ENCODE measurements around the gene NAA11. TPM values are rescaled to one million over a fixed set of nuclear protein-coding genes. Genes with fewer than 3 reads are reported as not detected.
"Not testable (repeated sequence)": the region's sequence is repeated elsewhere in the genome, so short reads cannot be mapped to it uniquely, and the experiment has no call there.

NAA11 gene
- total RNA-seq, 1 experiment from 2014 or later, result not detected

DNA sequence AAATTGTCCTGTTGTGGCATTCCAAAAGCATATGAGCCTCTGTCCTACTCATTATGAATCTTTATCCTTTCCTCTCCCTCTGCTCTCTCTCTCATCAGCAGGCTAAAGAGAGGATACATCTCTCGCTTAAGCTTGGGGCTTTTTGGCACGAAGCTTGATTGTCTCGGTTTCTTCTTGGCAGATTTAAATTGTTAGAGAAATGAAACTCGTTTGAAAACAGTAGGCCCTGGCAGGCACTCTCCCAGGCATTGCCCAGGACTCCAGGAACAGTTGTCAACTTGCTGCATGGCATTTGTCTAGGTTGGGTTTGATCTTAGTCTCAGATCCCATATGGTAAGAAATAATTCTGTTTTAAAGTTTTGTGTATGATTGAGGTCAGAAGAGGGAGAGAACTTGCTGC is 35.5 kb downstream of the NAA11 start:
- no peaks in the 10 kb centered on the region for H3K9me3 ChIP-seq (ENCODE audit: low read length)
- H3K4me3 ChIP-seq (ENCODE audit: low read length), result no peak overlapping the region
- H4K20me1 ChIP-seq (ENCODE audit: insufficient read depth, low read depth, low read length), result no peaks in the 10 kb centered on the region
- H2AFZ ChIP-seq (ENCODE audit: low read length), result no peak overlapping the region
- H3K27ac ChIP-seq (ENCODE audit: low read length), result no peak overlapping the region
- no peaks in the 10 kb centered on the region for H3K36me3 ChIP-seq (ENCODE audit: insufficient read depth, low read length)
- H3K79me2 ChIP-seq (ENCODE audit: low read length), result no peaks in the 10 kb centered on the region
- H3K4me2 ChIP-seq (ENCODE audit: low read depth, low read length, poor library complexity, severe bottlenecking), result no peak overlapping the region
- no peak for DNase-seq
- no peaks in the 10 kb centered on the region for H3K27me3 ChIP-seq (ENCODE audit: low read length)
- H3K9ac ChIP-seq (ENCODE audit: low read length), result no peak overlapping the region
- H3K4me1 ChIP-seq (ENCODE audit: low read length), result no peaks in the 10 kb centered on the region
- H3K9me2 ChIP-seq (replicated peaks; ENCODE audit: insufficient read depth, low read length), result no peaks in the 10 kb centered on the region

DNA sequence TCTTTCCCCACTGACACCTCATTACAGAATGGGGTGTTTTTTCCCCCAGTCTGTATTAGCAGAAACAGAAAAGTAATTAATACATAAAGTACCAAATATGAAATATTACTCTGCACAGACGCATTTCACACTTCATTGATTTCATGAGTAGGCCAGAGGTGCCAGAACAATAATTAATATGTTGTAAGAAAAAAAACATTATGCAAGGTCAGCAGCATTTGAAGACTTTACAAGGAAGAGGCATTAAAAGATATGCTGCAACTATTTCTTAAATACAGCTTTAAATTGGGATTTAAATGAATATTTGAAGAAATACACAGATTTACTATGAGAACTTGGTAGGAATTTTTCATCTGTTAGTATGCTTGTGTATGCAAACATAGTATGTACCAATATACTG is 37.7 kb downstream of the NAA11 start:
- H3K4me2 ChIP-seq (ENCODE audit: low read depth, low read length, poor library complexity, severe bottlenecking), result no peak overlapping the region
- no peaks in the 10 kb centered on the region for H3K36me3 ChIP-seq (ENCODE audit: insufficient read depth, low read length)
- H3K4me3 ChIP-seq (ENCODE audit: low read length), result no peak overlapping the region
- H3K4me1 ChIP-seq (ENCODE audit: low read length), result no peaks in the 10 kb centered on the region
- no peaks in the 10 kb centered on the region for H3K9me2 ChIP-seq (replicated peaks; ENCODE audit: insufficient read depth, low read length)
- H3K9ac ChIP-seq (ENCODE audit: low read length), result no peak overlapping the region
- H4K20me1 ChIP-seq (ENCODE audit: insufficient read depth, low read depth, low read length), result no peaks in the 10 kb centered on the region
- no peak for DNase-seq
- H3K79me2 ChIP-seq (ENCODE audit: low read length), result no peaks in the 10 kb centered on the region
- H3K9me3 ChIP-seq (ENCODE audit: low read length), result no peaks in the 10 kb centered on the region
- H3K27me3 ChIP-seq (ENCODE audit: low read length), result no peaks in the 10 kb centered on the region
- no peak overlapping the region for H3K27ac ChIP-seq (ENCODE audit: low read length)
- no peak overlapping the region for H2AFZ ChIP-seq (ENCODE audit: low read length)

DNA sequence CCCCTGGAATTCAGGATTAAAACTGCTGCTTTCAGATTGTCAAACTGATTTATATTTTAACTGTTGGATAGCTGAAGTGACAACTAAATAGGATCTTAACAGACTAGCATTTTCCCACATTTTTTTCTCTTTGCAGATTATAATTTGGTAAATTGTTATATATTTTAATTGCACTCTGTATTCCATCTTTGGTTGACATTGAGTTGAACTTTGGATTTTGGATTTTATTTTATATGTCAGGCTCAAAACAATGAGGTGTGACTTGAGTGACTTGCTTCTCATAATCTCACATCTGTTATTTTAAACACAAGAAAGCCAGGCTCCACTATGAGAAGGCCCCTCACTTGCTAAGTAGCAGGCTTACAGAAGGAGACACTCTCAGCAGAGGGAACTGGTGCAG is 38.1 kb downstream of the NAA11 start:
- Histone ChIP-seq H3K4me3 (ENCODE audit: low read length) (no peak overlapping the region), H4K20me1 (ENCODE audit: insufficient read depth, low read depth, low read length) (no peaks in the 10 kb centered on the region)
- DNase-seq, result no peak

DNA sequence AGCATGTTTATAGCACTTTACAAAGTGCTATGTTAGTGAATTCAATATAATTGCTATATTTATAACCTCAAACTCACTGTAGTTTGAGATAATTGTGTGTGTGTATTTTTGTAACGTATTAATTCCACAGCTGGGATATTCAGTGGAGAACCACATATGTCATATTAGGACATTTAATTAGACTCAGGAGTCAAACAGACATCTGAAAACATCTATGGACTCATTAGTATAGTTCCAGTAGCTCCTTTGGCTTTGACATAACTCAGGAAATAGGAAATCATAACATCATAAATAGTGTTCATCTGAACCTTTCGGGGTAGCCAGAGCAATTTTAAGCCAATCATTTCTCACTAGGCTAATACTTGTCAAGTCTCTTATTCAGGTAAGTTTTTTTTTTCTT is 38.8 kb downstream of the NAA11 start:
- Histone ChIP-seq H3K9ac (ENCODE audit: low read length) (no peak overlapping the region), H3K4me3 (ENCODE audit: low read length) (no peak overlapping the region), H3K27me3 (ENCODE audit: low read length) (no peaks in the 10 kb centered on the region), H3K79me2 (ENCODE audit: low read length) (no peaks in the 10 kb centered on the region), H4K20me1 (ENCODE audit: insufficient read depth, low read depth, low read length) (no peaks in the 10 kb centered on the region), H3K4me2 (ENCODE audit: low read depth, low read length, poor library complexity, severe bottlenecking) (no peak overlapping the region), H3K27ac (ENCODE audit: low read length) (no peak overlapping the region), H3K9me3 (ENCODE audit: low read length) (no peaks in the 10 kb centered on the region), H3K36me3 (ENCODE audit: insufficient read depth, low read length) (no peaks in the 10 kb centered on the region), H2AFZ (ENCODE audit: low read length) (no peak overlapping the region), H3K9me2 (replicated peaks; ENCODE audit: insufficient read depth, low read length) (no peaks in the 10 kb centered on the region), H3K4me1 (ENCODE audit: low read length) (no peaks in the 10 kb centered on the region)
- no peak for DNase-seq

More for the DNA sequence above, 38.1 kb downstream of the NAA11 start:
- Histone ChIP-seq H3K9me3 (ENCODE audit: low read length) (no peaks in the 10 kb centered on the region), H3K79me2 (ENCODE audit: low read length) (no peaks in the 10 kb centered on the region), H3K27ac (ENCODE audit: low read length) (no peak overlapping the region), H3K36me3 (ENCODE audit: insufficient read depth, low read length) (no peaks in the 10 kb centered on the region), H2AFZ (ENCODE audit: low read length) (no peak overlapping the region), H3K4me2 (ENCODE audit: low read depth, low read length, poor library complexity, severe bottlenecking) (no peak overlapping the region), H3K9me2 (replicated peaks; ENCODE audit: insufficient read depth, low read length) (no peaks in the 10 kb centered on the region), H3K4me1 (ENCODE audit: low read length) (no peaks in the 10 kb centered on the region), H3K9ac (ENCODE audit: low read length) (no peak overlapping the region), H3K27me3 (ENCODE audit: low read length) (no peaks in the 10 kb centered on the region)

DNA sequence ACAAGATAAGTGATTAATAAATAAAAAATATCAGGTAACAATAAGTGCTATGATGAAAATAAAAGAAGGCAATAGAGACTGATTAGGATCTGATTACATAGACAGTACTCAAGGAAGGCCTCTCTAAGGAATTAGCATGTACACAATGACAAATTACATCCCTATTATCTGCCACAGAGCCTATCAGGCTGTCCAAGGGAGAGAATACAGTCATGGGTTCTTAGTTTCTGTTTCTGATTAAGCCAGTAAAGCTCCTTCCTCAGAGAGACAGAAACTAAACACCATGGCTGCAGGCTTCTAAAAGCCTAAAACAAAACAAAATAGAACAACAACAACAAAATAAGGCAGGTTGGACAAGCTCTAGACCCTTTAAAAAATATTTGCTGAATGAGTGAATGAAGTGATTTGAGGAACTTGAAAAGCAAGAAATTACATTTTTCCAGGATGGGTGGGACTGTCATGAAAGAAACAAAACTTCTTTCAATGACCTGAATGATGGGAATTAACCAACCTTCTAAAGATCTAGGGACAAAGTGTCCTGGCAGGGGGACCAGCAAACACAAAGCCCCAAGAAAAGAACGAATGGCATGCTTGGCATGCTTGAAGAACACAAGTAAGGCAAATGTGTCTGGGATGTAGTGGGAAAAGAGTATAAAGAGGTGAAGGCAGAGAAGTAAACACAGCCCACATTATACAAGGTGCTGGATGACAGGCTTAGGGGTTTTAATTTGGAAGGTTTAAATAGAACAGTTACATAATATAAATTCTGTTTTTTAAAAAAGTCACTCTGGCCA is 44.1 kb downstream of the NAA11 start:
- H3K4me3 ChIP-seq (ENCODE audit: low read length), result no peak overlapping the region
- DNase-seq, result no peak
- no peaks in the 10 kb centered on the region for H3K4me1 ChIP-seq (ENCODE audit: low read length)
- H3K9me2 ChIP-seq (replicated peaks; ENCODE audit: insufficient read depth, low read length), result no peaks in the 10 kb centered on the region
- H3K36me3 ChIP-seq (ENCODE audit: insufficient read depth, low read length), result no peaks in the 10 kb centered on the region
- H3K79me2 ChIP-seq (ENCODE audit: low read length), result no peaks in the 10 kb centered on the region
- no peak overlapping the region for H3K4me2 ChIP-seq (ENCODE audit: low read depth, low read length, poor library complexity, severe bottlenecking)
- no peak overlapping the region for H3K9ac ChIP-seq (ENCODE audit: low read length)
- no peak overlapping the region for H2AFZ ChIP-seq (ENCODE audit: low read length)
- no peaks in the 10 kb centered on the region for H3K9me3 ChIP-seq (ENCODE audit: low read length)
- no peaks in the 10 kb centered on the region for H3K27me3 ChIP-seq (ENCODE audit: low read length)
- H3K27ac ChIP-seq (ENCODE audit: low read length), result no peak overlapping the region
- no peaks in the 10 kb centered on the region for H4K20me1 ChIP-seq (ENCODE audit: insufficient read depth, low read depth, low read length)

DNA sequence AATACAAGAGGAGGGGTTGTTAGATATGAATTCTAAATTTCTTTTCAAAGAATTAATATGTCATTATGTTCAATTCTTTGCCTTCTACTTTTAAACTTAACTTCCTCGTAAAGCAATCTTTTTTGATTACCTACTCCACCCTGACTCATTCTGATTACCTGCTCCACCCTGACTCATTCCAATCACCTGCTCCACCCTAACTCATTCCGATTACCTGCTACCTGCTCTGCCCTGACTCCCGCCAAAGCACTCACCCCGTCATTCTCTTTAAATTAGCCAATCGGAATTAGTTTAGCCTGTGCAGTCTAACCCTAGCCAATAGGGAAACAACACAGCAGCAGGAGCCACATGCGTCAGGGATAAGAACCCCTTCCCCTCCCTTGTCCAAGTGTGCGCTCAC is 48.4 kb downstream of the NAA11 start:
- H2AFZ ChIP-seq (ENCODE audit: low read length); H3K4me1 ChIP-seq (ENCODE audit: low read length); H3K27me3 ChIP-seq (ENCODE audit: low read length); H3K36me3 ChIP-seq (ENCODE audit: insufficient read depth, low read length); H3K79me2 ChIP-seq (ENCODE audit: low read length); H4K20me1 ChIP-seq (ENCODE audit: insufficient read depth, low read depth, low read length); H3K9me3 ChIP-seq (ENCODE audit: low read length); H3K4me2 ChIP-seq (ENCODE audit: low read depth, low read length, poor library complexity, severe bottlenecking); H3K9me2 ChIP-seq (replicated peaks; ENCODE audit: insufficient read depth, low read length); H3K4me3 ChIP-seq (ENCODE audit: low read length); H3K9ac ChIP-seq (ENCODE audit: low read length); DNase-seq; H3K27ac ChIP-seq (ENCODE audit: low read length): not testable (repeated sequence)

DNA sequence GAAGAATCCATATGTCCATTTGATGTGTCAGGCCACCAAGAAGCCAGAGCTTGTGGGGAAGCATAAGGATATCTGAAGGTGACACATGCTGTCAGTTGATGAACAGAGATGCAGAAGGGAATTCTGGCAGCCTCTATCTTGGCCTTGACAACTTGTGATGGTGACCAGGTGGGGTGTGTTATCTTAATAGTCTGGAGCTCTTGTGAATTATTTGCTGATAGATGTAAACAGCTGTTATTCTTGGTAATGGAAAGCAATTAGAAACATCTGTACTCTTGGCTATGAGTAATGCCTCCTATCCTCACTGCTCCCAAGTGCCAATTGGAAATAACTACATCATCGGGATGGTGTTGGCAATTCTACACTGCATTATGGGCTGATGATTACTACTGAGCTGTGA is 51.9 kb downstream of the NAA11 start:
- Histone ChIP-seq H3K79me2 (ENCODE audit: low read length) (no peaks in the 10 kb centered on the region), H3K36me3 (ENCODE audit: insufficient read depth, low read length) (no peaks in the 10 kb centered on the region), H3K4me2 (ENCODE audit: low read depth, low read length, poor library complexity, severe bottlenecking) (no peak overlapping the region), H2AFZ (ENCODE audit: low read length) (no peak overlapping the region), H3K4me3 (ENCODE audit: low read length) (no peak overlapping the region), H4K20me1 (ENCODE audit: insufficient read depth, low read depth, low read length) (no peaks in the 10 kb centered on the region), H3K27ac (ENCODE audit: low read length) (no peak overlapping the region), H3K9me2 (replicated peaks; ENCODE audit: insufficient read depth, low read length) (no peaks in the 10 kb centered on the region), H3K27me3 (ENCODE audit: low read length) (no peaks in the 10 kb centered on the region), H3K4me1 (ENCODE audit: low read length) (no peaks in the 10 kb centered on the region), H3K9ac (ENCODE audit: low read length) (no peak overlapping the region), H3K9me3 (ENCODE audit: low read length) (no peaks in the 10 kb centered on the region)
- DNase-seq, result no peak

DNA sequence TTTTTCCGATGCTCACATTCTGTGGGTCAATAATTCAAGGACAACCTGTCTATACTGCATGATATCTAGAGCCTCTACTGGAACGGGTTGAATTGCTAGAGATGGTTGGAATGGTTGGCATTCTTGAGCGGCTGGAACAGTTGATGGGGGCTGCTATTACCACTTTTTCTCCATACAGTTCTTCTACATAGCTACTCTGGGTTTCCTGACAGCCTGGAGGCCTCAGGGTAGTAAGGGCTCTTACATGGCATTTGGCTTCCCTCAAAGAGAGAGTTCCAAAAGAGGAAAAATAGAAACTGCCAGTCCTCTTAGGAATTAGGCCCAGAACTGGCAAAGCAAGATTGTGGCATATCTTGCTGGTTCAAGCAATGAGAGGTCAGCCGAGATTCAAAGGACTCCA is 53.1 kb downstream of the NAA11 start:
- Histone ChIP-seq H3K9ac (ENCODE audit: low read length) (no peak overlapping the region), H3K9me2 (replicated peaks; ENCODE audit: insufficient read depth, low read length) (no peaks in the 10 kb centered on the region), H3K9me3 (ENCODE audit: low read length) (no peaks in the 10 kb centered on the region), H3K4me1 (ENCODE audit: low read length) (no peaks in the 10 kb centered on the region), H3K27ac (ENCODE audit: low read length) (no peak overlapping the region), H3K79me2 (ENCODE audit: low read length) (no peaks in the 10 kb centered on the region), H4K20me1 (ENCODE audit: insufficient read depth, low read depth, low read length) (no peaks in the 10 kb centered on the region), H3K4me2 (ENCODE audit: low read depth, low read length, poor library complexity, severe bottlenecking) (no peak overlapping the region), H3K27me3 (ENCODE audit: low read length) (no peaks in the 10 kb centered on the region), H3K4me3 (ENCODE audit: low read length) (no peak overlapping the region), H3K36me3 (ENCODE audit: insufficient read depth, low read length) (no peaks in the 10 kb centered on the region), H2AFZ (ENCODE audit: low read length) (no peak overlapping the region)
- DNase-seq, result no peak

All from Karpas-422 (cell line).